Fibroblast of lung (primary cell): ENCODE results near the gene SLC24A3.

Experiments
- CTCF ChIP-seq, 2 donors: IDR thresholded peaks in 1 of 2; conservative IDR thresholded peaks in 1 of 2; 1 replicate in 1 of 2; 2 replicates in 1 of 2; pipeline ENCODE4 v1.5.1; 2011 to 2012; ENCODE audit warnings: low read length in 2 of 2, control low read depth in 1 of 2, inconsistent platforms in 1 of 2, low read depth in 1 of 2, mild to moderate bottlenecking in 1 of 2
- EZH2 ChIP-seq: IDR thresholded peaks from 2 replicates; pipeline ENCODE4 v1.5.1; 2012; ENCODE audit warnings: low read length, control low read depth, mild to moderate bottlenecking; ENCODE audit errors: missing control alignments

GRCh38 chr20:19554666-19555065 lies 342.2 kb downstream of the SLC24A3 start:
- no peak for TF ChIP-seq CTCF (conservative IDR thresholded peaks at IDR 0.05 in 1 of 2, IDR thresholded peaks at IDR 0.05 in 1 of 2; ENCODE audit: low read depth in 1 of 2, low read length in 2 of 2)
- TF ChIP-seq EZH2, result no peak
